ENCODE results near the gene IL1RL1. TPM values are rescaled to one million over a fixed set of nuclear protein-coding genes. Genes with fewer than 3 reads are reported as not detected.

IL1RL1 gene
- total RNA-seq, 1 experiment from 2014 or later = not detected

- no peak for DNase-seq
- H3K36me3 ChIP-seq (replicated peaks; ENCODE audit: control insufficient read depth, insufficient read depth, low read length) = no peaks in the 10 kb centered on the region
- H3K27me3 ChIP-seq (ENCODE audit: control insufficient read depth, insufficient read depth, low read length) = peaks cover 16% of the 10 kb centered on the region
These were observed 48.2 kb downstream of the IL1RL1 start for GRCh38 chr2:102359527-102359926.

DNA sequence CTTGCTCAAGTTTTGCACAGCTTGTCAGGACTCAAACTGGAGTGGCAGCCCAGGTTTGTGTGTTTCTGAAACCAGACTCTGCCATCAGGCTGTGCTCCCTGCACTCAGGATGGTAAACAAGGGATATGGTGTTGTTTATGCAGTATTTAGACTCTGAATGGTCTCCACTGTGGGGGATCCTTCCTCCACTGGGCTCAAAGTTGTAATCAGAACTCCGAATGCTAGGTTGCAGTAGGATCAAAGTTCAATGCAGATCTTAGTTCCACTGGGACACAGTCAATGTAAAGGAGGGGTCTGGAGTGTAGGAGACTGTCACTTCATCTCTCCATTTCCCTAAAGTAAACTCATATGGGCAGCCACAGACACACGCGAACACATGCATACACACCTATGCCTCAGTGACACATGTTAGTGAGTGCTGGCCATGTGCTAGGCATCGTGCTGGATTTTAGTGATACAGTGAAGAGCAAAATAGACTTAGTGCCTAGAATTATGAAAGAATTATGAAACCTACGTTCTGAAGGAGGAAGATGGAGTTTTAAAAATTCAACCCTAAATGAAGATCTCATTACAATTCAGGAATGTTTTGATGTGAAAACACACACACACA is 50.4 kb downstream of the IL1RL1 start:
- peak; percentile 5 for DNase-seq
- no peak overlapping the region for H3K4me3 ChIP-seq (ENCODE audit: insufficient read depth, low read depth, low read length)
- peaks cover 4% of the 10 kb centered on the region; the same call in 1 of the 2 replicates for H3K27me3 ChIP-seq (ENCODE audit: control insufficient read depth, insufficient read depth, low read length)
- no peaks in the 10 kb centered on the region for H3K36me3 ChIP-seq (replicated peaks; ENCODE audit: control insufficient read depth, insufficient read depth, low read length)

More at GRCh38 chr2:102359527-102359926, 48.2 kb downstream of the IL1RL1 start:
- H3K4me3 ChIP-seq (ENCODE audit: insufficient read depth, low read depth, low read length) = no peak overlapping the region

GRCh38 chr2:102365763-102366162 is 54.4 kb downstream of the IL1RL1 start:
- Histone ChIP-seq H3K27me3 (ENCODE audit: control insufficient read depth, insufficient read depth, low read length) (no peaks in the 10 kb centered on the region), H3K36me3 (replicated peaks; ENCODE audit: control insufficient read depth, insufficient read depth, low read length) (no peaks in the 10 kb centered on the region), H3K4me3 (ENCODE audit: insufficient read depth, low read depth, low read length) (no peak overlapping the region)
- DNase-seq = no peak

- Histone ChIP-seq H3K27me3 (ENCODE audit: control insufficient read depth, insufficient read depth, low read length) (no peaks in the 10 kb centered on the region), H3K4me3 (ENCODE audit: insufficient read depth, low read depth, low read length) (no peak overlapping the region), H3K36me3 (replicated peaks; ENCODE audit: control insufficient read depth, insufficient read depth, low read length) (no peaks in the 10 kb centered on the region)
- DNase-seq = no peak
These were observed 55.2 kb downstream of the IL1RL1 start for GRCh38 chr2:102366406-102367112.

GRCh38 chr2:102367331-102367971 is 56.1 kb downstream of the IL1RL1 start:
- Histone ChIP-seq H3K36me3 (replicated peaks; ENCODE audit: control insufficient read depth, insufficient read depth, low read length) (no peaks in the 10 kb centered on the region), H3K27me3 (ENCODE audit: control insufficient read depth, insufficient read depth, low read length) (no peaks in the 10 kb centered on the region), H3K4me3 (ENCODE audit: insufficient read depth, low read depth, low read length) (no peak overlapping the region)
- no peak for DNase-seq

- no peak for DNase-seq
- no peaks in the 10 kb centered on the region for H3K27me3 ChIP-seq (ENCODE audit: control insufficient read depth, insufficient read depth, low read length)
- no peak overlapping the region for H3K4me3 ChIP-seq (ENCODE audit: insufficient read depth, low read depth, low read length)
- no peaks in the 10 kb centered on the region for H3K36me3 ChIP-seq (replicated peaks; ENCODE audit: control insufficient read depth, insufficient read depth, low read length)
These were observed 57.2 kb downstream of the IL1RL1 start for GRCh38 chr2:102368461-102369109.

DNA sequence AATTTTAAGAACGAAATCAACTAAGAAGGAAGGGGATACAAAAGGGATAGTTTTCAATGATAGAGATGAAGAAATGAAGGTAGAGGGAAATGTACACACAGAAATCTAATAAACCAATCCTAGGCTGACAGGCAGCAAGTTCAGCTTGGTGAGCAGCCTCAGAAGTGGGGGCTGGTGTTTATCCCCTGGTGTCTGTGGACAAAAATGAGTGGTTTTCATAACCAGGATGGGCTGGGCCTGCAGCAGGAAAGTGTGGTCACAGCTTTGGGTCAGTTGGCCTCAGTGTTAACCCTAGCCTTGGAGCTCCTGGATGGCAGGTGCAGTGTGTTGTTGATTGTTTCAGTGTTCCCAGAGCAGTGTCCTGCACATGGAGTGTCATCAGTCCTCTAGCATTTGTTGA is 58.5 kb downstream of the IL1RL1 start:
- Histone ChIP-seq H3K27me3 (ENCODE audit: control insufficient read depth, insufficient read depth, low read length) (no peaks in the 10 kb centered on the region), H3K4me3 (ENCODE audit: insufficient read depth, low read depth, low read length) (no peak overlapping the region), H3K36me3 (replicated peaks; ENCODE audit: control insufficient read depth, insufficient read depth, low read length) (no peaks in the 10 kb centered on the region)
- no peak for DNase-seq

DNA sequence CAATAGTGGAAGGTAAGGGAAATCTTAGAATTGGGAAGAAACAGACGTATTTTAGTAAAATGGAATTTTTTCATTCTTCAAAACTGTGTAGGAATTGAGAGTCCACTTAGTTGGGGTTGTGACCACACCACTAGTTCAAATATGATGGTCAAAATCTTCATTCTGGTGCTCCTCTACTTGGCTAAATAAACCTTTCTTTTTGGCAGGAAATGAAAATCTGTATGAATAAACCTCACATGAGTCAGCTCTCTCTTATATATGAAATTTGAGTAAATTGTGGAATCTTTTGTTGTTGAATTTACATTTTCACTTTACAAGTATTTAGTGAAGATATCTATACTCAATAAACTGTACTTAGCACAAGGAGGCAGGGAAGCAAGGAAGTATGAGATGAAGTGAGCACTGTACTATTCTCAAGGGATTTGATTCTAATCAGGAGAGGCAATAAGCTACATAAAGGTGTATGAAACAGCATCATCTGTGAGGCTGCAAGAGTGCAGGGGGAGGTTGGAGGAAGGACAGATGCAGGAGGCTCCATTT is 64.8 kb downstream of the IL1RL1 start:
- Histone ChIP-seq H3K27me3 (ENCODE audit: control insufficient read depth, insufficient read depth, low read length) (no peaks in the 10 kb centered on the region), H3K36me3 (replicated peaks; ENCODE audit: control insufficient read depth, insufficient read depth, low read length) (no peaks in the 10 kb centered on the region), H3K4me3 (ENCODE audit: insufficient read depth, low read depth, low read length) (no peak overlapping the region)
- DNase-seq = no peak

DNA sequence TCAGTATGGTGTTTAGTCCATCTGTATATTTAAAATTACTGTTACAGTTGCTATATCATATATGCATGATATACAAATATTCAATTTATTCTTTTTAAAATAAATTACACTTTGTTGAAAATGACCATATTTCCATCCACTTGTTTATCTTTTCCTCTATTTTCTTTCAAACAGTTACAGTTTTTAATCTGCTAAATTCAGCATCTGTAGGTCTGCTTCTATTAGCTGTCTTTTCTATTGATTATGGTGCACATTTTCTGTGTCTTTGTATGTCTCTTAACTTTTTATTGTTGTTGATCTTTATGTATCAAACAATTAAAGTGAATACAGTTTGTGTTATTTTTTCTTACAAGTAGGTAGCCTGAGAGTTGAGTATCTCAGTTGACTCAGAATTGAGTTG is 72.4 kb downstream of the IL1RL1 start:
- DNase-seq = no peak
- Histone ChIP-seq H3K27me3 (ENCODE audit: control insufficient read depth, insufficient read depth, low read length) (no peaks in the 10 kb centered on the region), H3K4me3 (ENCODE audit: insufficient read depth, low read depth, low read length) (no peak overlapping the region), H3K36me3 (replicated peaks; ENCODE audit: control insufficient read depth, insufficient read depth, low read length) (no peaks in the 10 kb centered on the region)

DNA sequence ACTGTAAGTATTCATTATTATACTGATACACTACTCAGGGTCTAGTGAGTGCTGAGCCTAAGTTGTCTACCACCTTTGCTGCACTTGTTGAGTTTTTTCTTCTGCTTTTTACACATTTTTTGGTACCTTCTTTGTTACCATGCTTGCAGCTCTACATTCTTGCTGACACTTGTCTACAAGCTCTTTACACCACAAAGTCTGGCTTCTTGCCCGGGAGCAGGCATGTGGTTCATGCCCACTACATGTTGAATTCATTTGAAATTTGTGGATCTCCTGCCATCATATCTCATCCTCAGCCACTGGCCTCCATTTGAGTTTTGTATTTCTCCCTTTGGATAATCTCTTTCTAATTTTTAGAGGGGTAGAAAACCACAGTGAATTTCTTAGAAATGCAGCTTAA is 74.2 kb downstream of the IL1RL1 start:
- no peak for DNase-seq
- H3K4me3 ChIP-seq (ENCODE audit: insufficient read depth, low read depth, low read length) = no peak overlapping the region
- no peaks in the 10 kb centered on the region for H3K27me3 ChIP-seq (ENCODE audit: control insufficient read depth, insufficient read depth, low read length)
- no peaks in the 10 kb centered on the region for H3K36me3 ChIP-seq (replicated peaks; ENCODE audit: control insufficient read depth, insufficient read depth, low read length)

- Histone ChIP-seq H3K36me3 (replicated peaks; ENCODE audit: control insufficient read depth, insufficient read depth, low read length) (no peaks in the 10 kb centered on the region), H3K4me3 (ENCODE audit: insufficient read depth, low read depth, low read length) (no peak overlapping the region), H3K27me3 (ENCODE audit: control insufficient read depth, insufficient read depth, low read length) (no peaks in the 10 kb centered on the region)
- no peak for DNase-seq
These were observed 74.6 kb downstream of the IL1RL1 start for GRCh38 chr2:102386004-102386403.

- H3K4me3 ChIP-seq (ENCODE audit: insufficient read depth, low read depth, low read length) = no peak overlapping the region
- no peak for DNase-seq
- no peaks in the 10 kb centered on the region for H3K36me3 ChIP-seq (replicated peaks; ENCODE audit: control insufficient read depth, insufficient read depth, low read length)
- no peaks in the 10 kb centered on the region for H3K27me3 ChIP-seq (ENCODE audit: control insufficient read depth, insufficient read depth, low read length)
These were observed 75.6 kb downstream of the IL1RL1 start for GRCh38 chr2:102386867-102387541.

- peak; percentile 9 for DNase-seq
- H3K36me3 ChIP-seq (replicated peaks; ENCODE audit: control insufficient read depth, insufficient read depth, low read length) = no peaks in the 10 kb centered on the region
- no peak overlapping the region for H3K4me3 ChIP-seq (ENCODE audit: insufficient read depth, low read depth, low read length)
- no peaks in the 10 kb centered on the region for H3K27me3 ChIP-seq (ENCODE audit: control insufficient read depth, insufficient read depth, low read length)
These were observed 76.6 kb downstream of the IL1RL1 start for GRCh38 chr2:102387763-102388546.

All from H7 (cell line).